VCaP (cell line): ENCODE results near the gene TMPRSS5.
"Not testable (repeated sequence)": the region's sequence is repeated elsewhere in the genome, so short reads cannot be mapped to it uniquely, and the experiment has no call there.

Experiments
- H3K27ac ChIP-seq: fragments of 450-650 bp; 2 replicates; pipeline ENCODE4 v1.5.1; 2017
- CTCF ChIP-seq: fragments of 450-650 bp; conservative IDR thresholded peaks from 2 replicates; pipeline ENCODE4 v1.5.1; 2017; ENCODE audit warnings: mild to moderate bottlenecking, moderate library complexity

The TMPRSS5 gene

GRCh38 chr11:113715882-113716625 lies 9.9 kb upstream of the TMPRSS5 start:
- no peak for TF ChIP-seq CTCF
- no peak overlapping the region for H3K27ac ChIP-seq

- H3K27ac ChIP-seq: no peak overlapping the region
- TF ChIP-seq CTCF: no peak
Measured at GRCh38 chr11:113715273-113715672, 9.2 kb upstream of the TMPRSS5 start.

- TF ChIP-seq CTCF: no peak
- no peak overlapping the region for H3K27ac ChIP-seq
Measured at GRCh38 chr11:113710989-113711388, 4.9 kb upstream of the TMPRSS5 start.

- H3K27ac ChIP-seq: not testable (repeated sequence)
Measured at GRCh38 chr11:113703551-113703950, 2.6 kb downstream of the TMPRSS5 start.

- TF ChIP-seq CTCF: no peak
- no peak overlapping the region for H3K27ac ChIP-seq
Measured at GRCh38 chr11:113701491-113701890, 4.6 kb downstream of the TMPRSS5 start.

GRCh38 chr11:113698515-113698914 lies 7.6 kb downstream of the TMPRSS5 start:
- no peak for TF ChIP-seq CTCF
- no peak overlapping the region for H3K27ac ChIP-seq

- no peak overlapping the region for H3K27ac ChIP-seq
- TF ChIP-seq CTCF: no peak
Measured at GRCh38 chr11:113697756-113698407, 8.2 kb downstream of the TMPRSS5 start.

- TF ChIP-seq CTCF: no peak
- H3K27ac ChIP-seq: no peak overlapping the region
Measured at GRCh38 chr11:113697111-113697510, 9.0 kb downstream of the TMPRSS5 start.
